ENCODE measurements around the gene SULT1E1.
"Not testable (repeated sequence)": the region's sequence is repeated elsewhere in the genome, so short reads cannot be mapped to it uniquely, and the experiment has no call there.

SULT1E1 gene

DNA sequence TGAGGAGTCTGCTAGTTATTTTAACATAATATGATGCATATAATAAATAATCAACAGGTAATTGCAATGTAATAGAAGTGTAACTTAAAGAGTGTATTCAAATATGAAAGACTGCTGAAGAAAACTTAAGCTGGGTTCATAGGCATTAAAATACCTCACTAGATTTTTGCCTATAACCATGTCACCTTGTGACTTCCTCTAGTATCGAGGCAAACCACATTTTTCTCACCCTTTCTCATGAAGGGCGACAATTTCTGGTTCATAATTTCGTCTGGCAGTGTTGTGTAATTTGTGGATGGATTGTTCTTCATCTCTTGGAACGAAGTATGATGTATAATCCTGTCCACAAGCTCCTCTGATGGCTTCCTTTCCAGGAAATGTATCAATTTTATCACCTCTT, 16.0 kb downstream of the SULT1E1 start:
- in situ Hi-C loops (cut with HindIII; ENCODE audit: low sequenced_read_pairs) = no loop called here

DNA sequence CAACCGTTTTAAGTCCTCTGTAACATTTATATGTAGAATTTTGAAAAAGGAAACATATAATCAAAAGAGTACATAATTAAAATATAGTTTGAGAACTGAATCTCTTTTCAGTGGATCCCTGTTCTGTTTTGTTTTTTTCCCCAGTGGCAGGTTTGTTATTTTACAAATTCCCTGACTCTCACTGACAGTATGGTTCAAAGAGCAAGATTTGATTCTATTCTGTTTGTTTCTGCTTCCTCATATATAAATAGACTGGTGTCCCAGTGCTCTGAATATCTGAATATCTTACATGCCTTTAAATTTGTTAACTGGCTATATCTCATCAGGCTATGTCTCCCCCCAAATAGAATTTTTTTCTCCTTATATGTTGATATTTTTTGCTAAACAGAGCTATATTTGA, 16.6 kb downstream of the SULT1E1 start:
- in situ Hi-C loops (cut with HindIII; ENCODE audit: low sequenced_read_pairs) = no loop called here

DNA sequence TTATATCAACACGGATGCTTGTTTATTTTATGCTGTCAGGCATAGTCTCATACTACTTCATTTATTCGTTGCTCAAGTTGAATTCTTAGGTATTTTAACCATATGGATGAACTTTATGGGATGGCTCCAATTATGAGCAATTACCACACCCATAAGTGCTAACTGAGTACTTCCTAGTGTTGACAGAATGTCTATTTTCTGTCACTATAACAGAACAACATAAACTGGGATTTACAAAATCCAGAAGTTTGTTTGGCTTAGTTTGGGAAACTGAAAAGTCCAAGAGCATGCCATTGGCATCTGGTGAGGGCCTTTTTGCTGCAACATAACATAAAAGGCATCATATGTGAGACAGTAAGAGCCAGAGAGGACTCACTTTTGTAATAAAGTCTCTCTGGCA, 21.0 kb downstream of the SULT1E1 start:
- in situ Hi-C loops (cut with HindIII; ENCODE audit: low sequenced_read_pairs) = no loop called here

GRCh38 chr4:69836287-69836686, 23.7 kb downstream of the SULT1E1 start:
- in situ Hi-C loops (cut with HindIII; ENCODE audit: low sequenced_read_pairs) = no loop called here

GRCh38 chr4:69835766-69836165, 24.2 kb downstream of the SULT1E1 start:
- in situ Hi-C loops (cut with HindIII; ENCODE audit: low sequenced_read_pairs) = no loop called here

DNA sequence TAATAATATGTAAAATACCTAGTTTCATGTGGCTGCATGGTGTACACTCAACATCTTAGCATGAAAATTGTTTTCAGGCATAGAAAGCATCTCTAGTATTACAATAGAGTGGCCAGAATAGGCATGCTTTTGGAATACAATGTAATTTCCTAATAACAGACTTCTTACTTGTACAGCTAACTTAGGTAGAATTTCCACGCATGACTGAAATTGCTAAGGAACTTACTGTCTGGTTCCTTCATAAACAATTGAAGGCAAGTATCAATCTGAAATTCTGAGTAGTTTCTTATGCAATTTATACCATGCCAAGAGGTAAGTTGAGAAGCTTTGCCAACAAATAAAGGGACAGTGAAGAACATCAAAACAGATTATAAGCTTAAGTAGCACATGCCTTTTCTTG, 26.7 kb downstream of the SULT1E1 start:
- in situ Hi-C loops (cut with HindIII; ENCODE audit: low sequenced_read_pairs) = no loop called here

GRCh38 chr4:69832326-69833030, 27.5 kb downstream of the SULT1E1 start:
- in situ Hi-C loops (cut with HindIII; ENCODE audit: low sequenced_read_pairs) = no loop called here

- in situ Hi-C loops (cut with HindIII; ENCODE audit: low sequenced_read_pairs) = no loop called here
Measured at GRCh38 chr4:69831646-69832325, 28.2 kb downstream of the SULT1E1 start.

DNA sequence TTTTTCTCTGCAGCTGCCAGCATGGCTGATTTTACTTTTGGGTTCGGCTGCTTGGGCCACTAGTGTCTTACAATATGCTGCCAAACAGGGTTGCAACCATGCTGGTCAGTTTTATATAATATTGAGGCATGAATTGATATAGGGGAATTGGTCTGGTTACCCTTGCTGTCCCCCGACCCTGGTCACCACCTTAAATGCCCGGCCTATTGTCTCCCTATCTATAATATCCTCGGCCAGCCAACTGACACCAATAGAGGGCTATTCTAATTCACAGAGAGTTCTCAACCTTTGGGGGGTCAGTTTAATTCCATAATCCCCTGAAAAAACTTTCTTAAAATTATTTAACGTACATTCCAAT, 28.7 kb downstream of the SULT1E1 start:
- in situ Hi-C loops (cut with HindIII; ENCODE audit: low sequenced_read_pairs) = no loop called here

- in situ Hi-C loops (cut with HindIII; ENCODE audit: low sequenced_read_pairs) = no loop called here
Measured at GRCh38 chr4:69830560-69831269, 29.2 kb downstream of the SULT1E1 start.

- in situ Hi-C loops (cut with HindIII; ENCODE audit: low sequenced_read_pairs) = no loop called here
Measured at GRCh38 chr4:69830192-69830559, 29.8 kb downstream of the SULT1E1 start.

GRCh38 chr4:69829678-69830077, 30.3 kb downstream of the SULT1E1 start:
- in situ Hi-C loops (cut with HindIII; ENCODE audit: low sequenced_read_pairs) = no loop called here

- in situ Hi-C loops (cut with HindIII; ENCODE audit: low sequenced_read_pairs) = no loop called here
Measured at GRCh38 chr4:69828828-69829227, 31.1 kb downstream of the SULT1E1 start.

DNA sequence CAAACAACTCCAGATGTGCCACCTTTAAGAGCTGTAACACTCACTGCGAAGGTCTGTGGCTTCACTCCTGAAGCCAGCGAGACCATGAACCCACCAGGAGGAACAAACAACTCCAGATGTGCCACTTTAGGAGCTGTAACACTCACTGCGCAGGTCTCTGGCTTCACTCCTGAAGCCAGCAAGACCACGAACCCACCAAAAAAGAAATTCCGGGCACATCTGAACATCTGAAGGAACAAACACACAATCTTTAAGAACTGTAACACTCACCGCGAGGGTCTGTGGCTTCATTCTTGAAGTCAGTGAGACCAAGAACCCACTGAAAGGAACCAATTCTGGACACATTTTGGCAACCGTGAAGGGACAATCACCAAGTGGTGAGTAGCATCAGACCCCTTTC, 34.9 kb downstream of the SULT1E1 start:
- in situ Hi-C loops (cut with HindIII; ENCODE audit: low sequenced_read_pairs) = not testable (repeated sequence)

GRCh38 chr4:69823481-69824186, 36.3 kb downstream of the SULT1E1 start:
- in situ Hi-C loops (cut with HindIII; ENCODE audit: low sequenced_read_pairs) = no loop called here

GRCh38 chr4:69823048-69823447, 36.9 kb downstream of the SULT1E1 start:
- in situ Hi-C loops (cut with HindIII; ENCODE audit: low sequenced_read_pairs) = no loop called here

- in situ Hi-C loops (cut with HindIII; ENCODE audit: low sequenced_read_pairs) = no loop called here
Measured at GRCh38 chr4:69822198-69822597, 37.7 kb downstream of the SULT1E1 start.

DNA sequence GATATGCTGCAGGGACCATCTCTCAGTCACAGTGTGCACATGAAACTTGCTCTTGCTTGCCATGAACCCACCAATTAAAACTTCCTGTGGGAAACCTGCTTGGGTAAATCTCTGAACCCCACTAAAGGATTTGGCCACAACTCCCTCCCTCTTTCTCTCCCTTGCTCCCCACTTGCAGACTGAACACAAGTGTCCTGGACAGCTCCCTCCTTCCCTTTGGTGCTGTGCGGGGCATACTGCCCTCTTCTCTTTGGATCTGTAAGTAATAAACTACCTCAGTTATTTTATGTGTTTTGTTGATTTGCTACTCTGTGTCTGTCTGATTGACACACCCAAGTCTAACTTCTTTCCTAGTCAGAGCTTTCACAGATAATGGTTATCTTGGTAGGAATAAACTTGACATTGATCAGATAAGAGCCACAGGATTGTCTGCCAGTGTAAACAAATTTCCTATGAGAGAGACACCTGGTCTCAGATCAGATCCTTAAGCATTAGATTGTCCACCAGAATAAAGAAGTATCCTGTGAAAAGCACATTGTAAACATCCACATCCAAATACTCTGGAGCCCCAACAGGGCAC, 41.8 kb downstream of the SULT1E1 start:
- in situ Hi-C loops (cut with HindIII; ENCODE audit: low sequenced_read_pairs) = no loop called here

GRCh38 chr4:69816236-69816635, 43.7 kb downstream of the SULT1E1 start:
- in situ Hi-C loops (cut with HindIII; ENCODE audit: low sequenced_read_pairs) = no loop called here

DNA sequence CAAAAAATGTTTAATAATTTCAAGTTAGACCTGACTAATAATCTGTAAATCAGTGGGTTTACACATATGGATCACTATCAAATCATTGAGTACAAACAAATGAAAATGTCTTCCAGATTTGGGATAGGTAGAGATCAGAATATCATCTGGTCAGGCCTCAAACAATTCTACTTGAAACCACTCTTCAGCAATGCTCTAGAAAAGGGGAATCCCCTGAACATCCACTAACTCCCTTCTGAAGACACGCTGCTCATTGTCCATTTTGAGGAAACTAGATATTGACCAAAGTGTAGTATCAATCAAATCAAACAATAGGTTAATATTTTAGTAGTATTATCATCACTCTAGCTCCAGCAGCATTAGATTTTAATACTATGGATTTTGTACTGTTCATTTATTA, 46.3 kb downstream of the SULT1E1 start:
- in situ Hi-C loops (cut with HindIII; ENCODE audit: low sequenced_read_pairs) = no loop called here

- in situ Hi-C loops (cut with HindIII; ENCODE audit: low sequenced_read_pairs) = no loop called here
Measured at GRCh38 chr4:69811166-69811565, 48.8 kb downstream of the SULT1E1 start.
